Body of pancreas (tissue), 4 donors: ENCODE measurements around the gene AKAP5.

Experiments used
- POLR2A ChIP-seq, 3 donors: fragments of 450-650 bp; IDR thresholded peaks; one replicate each; pipeline ENCODE4 v1.6.1; 2016; ENCODE audit warnings: antibody characterized with exemption in 3 of 3, mild to moderate bottlenecking in 2 of 3
- TF ChIP-seq, protein P1 (sequence below), 7 experiments: fragments of 450-650 bp in 4 of 7; fragments of 200-600 bp in 3 of 7; sonication (generic) in 3 of 7; IDR thresholded peaks; one replicate each; pipeline ENCODE4 v1.5.1; 2016 to 2019; ENCODE audit warnings: antibody characterized with exemption in 7 of 7

GRCh38 chr14:64438181-64438841 is 27.0 kb upstream of the AKAP5 start:
- TF ChIP-seq, protein P1, sequence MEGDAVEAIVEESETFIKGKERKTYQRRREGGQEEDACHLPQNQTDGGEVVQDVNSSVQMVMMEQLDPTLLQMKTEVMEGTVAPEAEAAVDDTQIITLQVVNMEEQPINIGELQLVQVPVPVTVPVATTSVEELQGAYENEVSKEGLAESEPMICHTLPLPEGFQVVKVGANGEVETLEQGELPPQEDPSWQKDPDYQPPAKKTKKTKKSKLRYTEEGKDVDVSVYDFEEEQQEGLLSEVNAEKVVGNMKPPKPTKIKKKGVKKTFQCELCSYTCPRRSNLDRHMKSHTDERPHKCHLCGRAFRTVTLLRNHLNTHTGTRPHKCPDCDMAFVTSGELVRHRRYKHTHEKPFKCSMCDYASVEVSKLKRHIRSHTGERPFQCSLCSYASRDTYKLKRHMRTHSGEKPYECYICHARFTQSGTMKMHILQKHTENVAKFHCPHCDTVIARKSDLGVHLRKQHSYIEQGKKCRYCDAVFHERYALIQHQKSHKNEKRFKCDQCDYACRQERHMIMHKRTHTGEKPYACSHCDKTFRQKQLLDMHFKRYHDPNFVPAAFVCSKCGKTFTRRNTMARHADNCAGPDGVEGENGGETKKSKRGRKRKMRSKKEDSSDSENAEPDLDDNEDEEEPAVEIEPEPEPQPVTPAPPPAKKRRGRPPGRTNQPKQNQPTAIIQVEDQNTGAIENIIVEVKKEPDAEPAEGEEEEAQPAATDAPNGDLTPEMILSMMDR (IDR thresholded peaks at IDR 0.05) = no peak
- TF ChIP-seq POLR2A (IDR thresholded peaks at IDR 0.05) = no peak
